Testis (tissue), 2 donors: ENCODE measurements around the gene PNMA8B.

Experiments
- CTCF ChIP-seq, 3 experiments: fragments of 450-650 bp in 2 of 3; fragments of 200-600 bp in 1 of 3; sonication (generic) in 1 of 3; IDR thresholded peaks; one replicate each; pipeline ENCODE4 v1.5.1; 2016 to 2019; ENCODE audit warnings: antibody characterized with exemption in 3 of 3, mild to moderate bottlenecking in 2 of 3, moderate library complexity in 1 of 3
- POLR2A ChIP-seq: fragments of 450-650 bp; IDR thresholded peaks from one replicate; pipeline ENCODE4 v1.6.1; 2017; ENCODE audit warnings: antibody characterized with exemption, mild to moderate bottlenecking, moderate library complexity

- peak in 2 of 3 experiments; percentile 73 to 85 for TF ChIP-seq CTCF (IDR thresholded peaks at IDR 0.05)
- TF ChIP-seq POLR2A, result no peak
Observed at GRCh38 chr19:46537136-46538097, 41.8 kb upstream of the PNMA8B start.
